Islet of Langerhans (tissue), 1 donor: Measurements from ENCODE around the gene ANKRD27.
"Not testable (repeated sequence)": the region's sequence is repeated elsewhere in the genome, so short reads cannot be mapped to it uniquely, and the experiment has no call there.

Experiments used
- FAIRE-seq: peaks from one replicate; lab custom pipeline; 2011; peaks lifted over from hg19 to GRCh38; lab: Jason Lieb, UNC

The ANKRD27 gene

DNA sequence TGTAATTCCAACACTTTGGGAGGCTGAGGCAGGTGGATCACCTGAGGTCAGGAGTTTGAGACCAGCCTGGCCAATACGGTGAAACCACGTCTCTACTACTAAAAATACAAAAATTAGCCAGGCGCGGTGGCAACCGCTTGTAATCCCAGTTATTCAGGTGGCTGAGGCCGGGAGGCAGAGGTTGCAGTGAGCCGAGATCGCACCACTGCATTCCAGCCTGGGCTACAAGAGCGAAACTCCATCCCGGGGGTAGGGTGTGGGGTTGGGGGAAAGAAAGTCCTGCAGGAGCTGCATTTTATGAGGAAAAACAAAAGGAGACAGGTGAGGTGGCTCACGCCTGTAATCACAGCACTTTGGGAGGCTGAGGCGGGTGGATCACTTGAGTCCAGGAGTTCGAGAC, 22.6 kb downstream of the ANKRD27 start:
- not testable (repeated sequence) for FAIRE-seq

DNA sequence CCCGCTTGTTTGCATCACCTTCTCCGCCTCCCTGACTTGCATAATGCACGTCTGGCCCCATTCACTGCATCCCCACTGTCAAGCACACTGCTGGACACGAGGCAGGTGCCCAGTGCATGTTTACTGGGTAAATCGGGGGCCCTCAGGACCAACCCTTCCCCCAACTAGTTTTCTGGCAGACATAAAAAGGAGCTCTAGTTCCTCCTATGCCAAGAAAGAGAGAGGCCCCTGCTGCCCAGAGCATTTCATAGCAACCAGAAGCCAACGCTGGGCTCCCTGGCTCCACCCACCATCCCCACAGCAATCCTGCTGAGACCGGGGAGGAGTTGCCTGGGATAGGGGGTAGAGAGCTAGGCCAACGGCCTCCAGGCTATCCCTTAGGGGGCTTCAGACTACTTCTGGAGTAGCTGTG, 23.2 kb downstream of the ANKRD27 start:
- FAIRE-seq: no peak

DNA sequence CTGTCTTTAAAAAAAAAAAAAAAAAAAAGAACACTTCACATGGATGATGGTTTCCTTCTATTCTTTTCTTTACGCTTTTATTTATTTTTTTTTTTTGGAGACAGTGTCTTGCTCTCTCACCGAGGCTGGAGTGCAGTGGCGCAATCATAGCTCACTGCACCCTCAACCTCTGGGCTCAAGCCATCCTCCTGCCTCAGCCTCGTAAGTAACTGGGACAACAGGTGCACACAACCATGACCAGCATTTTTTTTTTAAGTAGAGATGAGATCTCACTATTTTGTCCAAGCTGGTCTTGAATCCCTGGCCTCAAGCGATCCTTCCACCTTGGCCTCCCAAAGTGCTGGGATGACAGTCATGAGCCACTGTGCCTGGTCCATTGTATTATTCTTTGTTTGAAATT, 24.3 kb downstream of the ANKRD27 start:
- FAIRE-seq: no peak

- no peak for FAIRE-seq
Observed at GRCh38 chr19:32649751-32650150, 25.2 kb downstream of the ANKRD27 start.

DNA sequence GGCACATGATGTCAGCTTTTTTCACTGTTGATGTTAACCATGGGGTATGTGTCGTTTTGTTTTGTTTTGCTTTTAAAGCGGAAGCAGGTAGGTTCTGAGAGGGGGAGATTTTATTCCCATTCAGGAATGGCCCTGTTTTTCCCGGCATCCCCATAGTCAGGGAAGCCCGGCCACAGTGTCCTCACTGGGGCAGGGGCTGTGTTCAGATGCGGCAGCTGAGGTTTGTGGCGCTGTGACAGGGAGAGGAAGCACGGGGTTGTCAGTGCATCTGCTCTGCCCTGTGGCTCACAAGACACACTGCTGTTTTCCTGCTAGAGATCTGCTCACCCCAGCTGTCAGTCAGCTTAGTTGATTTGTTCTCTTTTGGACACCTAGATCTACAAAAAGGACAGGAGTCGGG, 27.6 kb downstream of the ANKRD27 start:
- FAIRE-seq: no peak

- FAIRE-seq: no peak
Observed at GRCh38 chr19:32646556-32646955, 28.4 kb downstream of the ANKRD27 start.

GRCh38 chr19:32642771-32643170, 32.2 kb downstream of the ANKRD27 start:
- FAIRE-seq: no peak

GRCh38 chr19:32638625-32639024, 36.4 kb downstream of the ANKRD27 start:
- FAIRE-seq: no peak

DNA sequence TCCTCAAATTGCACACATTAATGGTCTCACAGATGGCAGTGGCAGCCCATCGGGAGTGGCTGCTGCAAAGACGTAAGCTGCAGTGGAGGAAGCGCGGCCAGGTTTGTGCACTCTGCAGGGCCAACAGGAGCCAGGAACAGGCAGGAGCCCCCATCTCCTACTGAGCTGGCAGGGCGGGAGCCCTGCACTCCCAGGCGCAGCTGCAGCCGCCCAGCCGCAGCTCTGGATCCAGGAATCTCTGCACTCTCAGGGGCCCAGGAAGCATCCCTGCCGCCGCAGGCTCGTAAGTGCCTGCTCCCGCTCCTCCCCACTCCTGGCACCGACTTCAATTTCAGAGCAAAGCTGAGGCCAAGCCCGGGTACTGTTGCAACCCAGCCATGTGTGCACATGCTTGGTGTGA, 37.5 kb downstream of the ANKRD27 start:
- FAIRE-seq: no peak

DNA sequence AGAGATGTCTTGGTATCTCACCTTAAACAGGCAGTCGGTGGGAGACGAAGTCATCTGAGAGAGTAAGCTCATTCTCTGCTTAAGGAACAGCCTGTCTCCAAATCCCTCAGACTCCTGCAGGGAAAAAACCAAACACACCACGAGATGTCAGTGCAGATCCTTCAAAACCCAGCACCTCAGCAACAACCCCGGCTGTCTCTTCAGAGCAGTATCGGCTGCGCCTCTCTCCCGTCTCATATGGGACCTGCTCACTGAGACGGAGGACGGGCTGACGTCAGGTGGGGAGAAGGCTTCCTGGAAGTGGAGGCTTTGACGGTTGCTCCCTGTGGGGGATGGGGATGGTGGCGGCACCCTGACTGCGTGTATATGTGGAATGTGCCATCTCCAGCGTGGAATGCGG, 43.6 kb downstream of the ANKRD27 start:
- FAIRE-seq: no peak

GRCh38 chr19:32630338-32630737, 44.6 kb downstream of the ANKRD27 start:
- no peak for FAIRE-seq

- FAIRE-seq: no peak
Observed at GRCh38 chr19:32627714-32628270, 47.2 kb downstream of the ANKRD27 start.

- FAIRE-seq: no peak
Observed at GRCh38 chr19:32626969-32627368, 48.0 kb downstream of the ANKRD27 start.

- no peak for FAIRE-seq
Observed at GRCh38 chr19:32624410-32624809, 50.6 kb downstream of the ANKRD27 start.

DNA sequence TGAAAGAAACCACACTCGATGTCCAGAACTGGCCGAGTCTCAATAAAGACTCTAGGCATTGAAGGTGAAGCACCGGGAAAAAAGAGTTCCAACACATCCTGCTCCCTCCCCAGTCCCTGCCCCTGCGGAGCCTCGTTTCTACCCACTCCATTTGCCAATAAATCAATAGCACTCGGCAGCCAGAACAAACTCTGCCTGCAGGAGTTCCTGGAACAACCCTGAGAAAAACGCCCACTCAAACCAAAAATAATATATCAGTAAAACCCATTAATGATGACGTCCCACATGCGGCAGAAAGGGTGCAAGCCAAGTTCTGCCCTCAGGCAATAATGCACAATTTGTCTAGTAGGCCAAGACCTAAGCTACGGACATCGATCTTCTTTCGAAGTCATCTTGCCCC, 53.0 kb downstream of the ANKRD27 start:
- FAIRE-seq: no peak

GRCh38 chr19:32619051-32619685, 55.8 kb downstream of the ANKRD27 start:
- no peak for FAIRE-seq

GRCh38 chr19:32615569-32615968, 59.4 kb downstream of the ANKRD27 start:
- FAIRE-seq: no peak

GRCh38 chr19:32614916-32615315, 60.1 kb downstream of the ANKRD27 start:
- no peak for FAIRE-seq

DNA sequence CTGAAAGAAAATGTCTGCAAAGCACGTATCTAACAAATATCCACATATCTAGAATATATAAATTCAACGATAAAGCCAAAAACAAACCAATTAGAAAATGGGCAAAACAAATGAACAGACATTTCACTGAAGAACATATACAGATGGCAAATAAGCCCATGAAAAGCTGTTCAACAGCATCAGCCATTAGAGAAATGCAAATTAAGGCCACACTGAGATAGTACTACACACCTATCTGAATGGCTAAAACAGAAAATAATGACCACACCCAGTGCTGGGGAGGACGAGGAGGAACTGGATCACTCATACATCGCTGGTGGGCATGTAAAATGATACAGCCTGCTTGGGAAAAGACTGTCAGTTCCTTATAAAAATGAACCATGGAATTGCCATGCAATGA, 62.0 kb downstream of the ANKRD27 start:
- no peak for FAIRE-seq

DNA sequence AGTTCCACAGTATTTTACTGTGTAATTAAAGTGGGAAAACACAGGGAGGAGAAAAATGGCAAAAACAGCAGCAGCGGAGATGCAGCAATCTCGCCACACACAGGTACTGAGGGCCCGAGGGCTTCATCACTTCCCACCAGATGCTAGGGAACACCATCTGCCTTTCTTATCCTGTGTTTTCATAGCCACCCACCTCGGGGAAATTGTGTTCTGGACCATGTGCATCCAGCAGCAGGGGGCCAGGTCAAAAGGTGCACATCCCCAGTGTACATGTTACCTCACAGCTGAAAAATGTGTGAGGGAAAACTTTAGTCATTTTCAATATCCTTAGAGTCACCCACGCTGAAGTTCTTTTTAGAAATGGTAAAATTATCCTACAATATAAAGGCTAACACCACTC, 63.8 kb downstream of the ANKRD27 start:
- no peak for FAIRE-seq

GRCh38 chr19:32607479-32607878, 67.5 kb downstream of the ANKRD27 start:
- no peak for FAIRE-seq

GRCh38 chr19:32606289-32606688, 68.7 kb downstream of the ANKRD27 start:
- FAIRE-seq: no peak

GRCh38 chr19:32605544-32605943, 69.4 kb downstream of the ANKRD27 start:
- no peak for FAIRE-seq

DNA sequence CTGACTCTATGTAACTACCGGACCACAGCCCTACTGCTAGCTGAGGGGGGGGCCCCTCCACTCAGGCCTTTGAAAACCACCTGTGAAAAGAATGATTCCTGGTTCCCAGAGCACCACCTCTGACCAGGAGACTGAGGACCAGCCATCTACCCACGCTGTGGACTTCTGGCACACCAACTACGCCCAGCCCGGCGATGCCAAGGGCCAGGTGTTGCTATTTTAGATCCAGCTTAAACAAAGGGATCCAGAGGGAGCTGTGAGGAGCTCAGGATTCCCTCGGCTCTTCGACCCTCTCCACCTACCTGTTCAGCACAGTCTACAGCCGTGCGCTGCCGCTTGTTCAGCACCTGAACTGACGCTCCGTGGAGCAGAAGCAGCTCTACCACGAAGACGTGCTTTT, 71.0 kb downstream of the ANKRD27 start:
- no peak for FAIRE-seq

GRCh38 chr19:32599736-32600157, 75.2 kb downstream of the ANKRD27 start:
- FAIRE-seq: peak; percentile 84
